Tibial nerve (tissue), 4 donors: ENCODE data around the gene DBR1.

Experiments used
- CTCF ChIP-seq, 5 experiments: fragments of 200-600 bp in 3 of 5; fragments of 450-650 bp in 2 of 5; sonication (generic) in 3 of 5; IDR thresholded peaks; one replicate each; pipeline ENCODE4 v1.5.1; 2016 to 2019; ENCODE audit warnings: antibody characterized with exemption in 5 of 5, mild to moderate bottlenecking in 3 of 5, moderate library complexity in 2 of 5
- EP300 ChIP-seq, 2 donors: sonication (generic); formaldehyde crosslinking; IDR thresholded peaks; one replicate each; pipeline ENCODE4 v1.6.1; 2017; ENCODE audit warnings: antibody characterized with exemption in 2 of 2, mild to moderate bottlenecking in 1 of 2

- TF ChIP-seq CTCF (IDR thresholded peaks at IDR 0.05) (no peak), EP300 (IDR thresholded peaks at IDR 0.05) (no peak)
Observed at GRCh38 chr3:138220788-138221187, 46.1 kb upstream of the DBR1 start.
